ENCODE data around the gene ZNF423. TPM values are rescaled to one million over a fixed set of nuclear protein-coding genes. Genes with fewer than 3 reads are reported as not detected.

ZNF423 gene
- total RNA-seq, 1 experiment from 2014 or later, result 0.49 TPM

- Histone ChIP-seq H3K27ac (ENCODE audit: low read length) (no peak overlapping the region), H3K9me3 (ENCODE audit: control insufficient read depth, insufficient read depth, low read depth, low read length) (no peaks in the 10 kb centered on the region), H3K4me3 (ENCODE audit: low read depth in 2 of 2, low read length in 2 of 2) (no peak overlapping the region), H3K4me1 (ENCODE audit: control insufficient read depth, insufficient read depth, low read length) (no peaks in the 10 kb centered on the region), H3K27me3 (ENCODE audit: control insufficient read depth, insufficient read depth, low read length) (no peaks in the 10 kb centered on the region), H3K36me3 (ENCODE audit: control insufficient read depth, insufficient read depth, low read length) (no peaks in the 10 kb centered on the region)
- in situ Hi-C loops (cut with HindIII; ENCODE audit: low pct_unique_long_range_greater_than_20kb, low sequenced_read_pairs) (no loop called here), intact Hi-C loops (cut with micrococcal nuclease; ENCODE audit: unreplicated experiment) (no loop called here)
- no peak for DNase-seq (ENCODE audit: low read depth, low spot score)
- TF ChIP-seq REST (IDR thresholded peaks at IDR 0.05; ENCODE audit: insufficient read depth in 1 of 2, low read depth in 2 of 2, low read length in 1 of 2) (no peak), SIN3A (IDR thresholded peaks at IDR 0.05; ENCODE audit: borderline replicate concordance, insufficient read depth, low read depth, low read length) (no peak), TCF7L2 (IDR thresholded peaks at IDR 0.05; ENCODE audit: low read depth, low read length) (no peak), CTCF (IDR thresholded peaks at IDR 0.05) (no peak)
- no peak for ATAC-seq
- ChIA-PET CTCF (no interaction called here), POLR2A (interaction anchor here (0.7 kb wide), 1 partner anchor 33 kb away, joined by 3 read pairs; no protein-coding TSS in a partner anchor)
- no TSS peak for BruUV-seq (replicated peaks)
These were observed 237.0 kb downstream of the ZNF423 start for GRCh38 chr16:49618955-49619354.

- DNase-seq (ENCODE audit: low read depth, low spot score) (no peak), ATAC-seq (no peak)
- in situ Hi-C loops (cut with HindIII; ENCODE audit: low pct_unique_long_range_greater_than_20kb, low sequenced_read_pairs), result no loop called here
- no peaks in the 10 kb centered on the region for H3K4me1 ChIP-seq (ENCODE audit: control insufficient read depth, insufficient read depth, low read length)
- no TSS peak for BruUV-seq (replicated peaks)
- no peaks in the 10 kb centered on the region for H3K9me3 ChIP-seq (ENCODE audit: control insufficient read depth, insufficient read depth, low read depth, low read length)
- H3K36me3 ChIP-seq (ENCODE audit: control insufficient read depth, insufficient read depth, low read length), result no peaks in the 10 kb centered on the region
- H3K27ac ChIP-seq (ENCODE audit: low read length), result no peak overlapping the region
- ChIA-PET CTCF (no interaction called here), POLR2A (no interaction called here)
- H3K27me3 ChIP-seq (ENCODE audit: control insufficient read depth, insufficient read depth, low read length), result no peaks in the 10 kb centered on the region
- H3K4me3 ChIP-seq (ENCODE audit: low read depth in 2 of 2, low read length in 2 of 2), result no peak overlapping the region
- TF ChIP-seq CTCF (IDR thresholded peaks at IDR 0.05) (no peak), TCF7L2 (IDR thresholded peaks at IDR 0.05; ENCODE audit: low read depth, low read length) (no peak), SIN3A (IDR thresholded peaks at IDR 0.05; ENCODE audit: borderline replicate concordance, insufficient read depth, low read depth, low read length) (no peak), POLR2AphosphoS5 (IDR thresholded peaks at IDR 0.05; ENCODE audit: low read depth, low read length) (no peak), REST (IDR thresholded peaks at IDR 0.05; ENCODE audit: insufficient read depth in 1 of 2, low read depth in 2 of 2, low read length in 1 of 2) (no peak)
- intact Hi-C loops (cut with micrococcal nuclease; ENCODE audit: unreplicated experiment), result no loop called here
These were observed 238.1 kb downstream of the ZNF423 start for GRCh38 chr16:49617710-49618330.
